ENCODE results near the gene THAP3. TPM values are rescaled to one million over a fixed set of nuclear protein-coding genes. Genes with fewer than 3 reads are reported as not detected.

The THAP3 gene
- total RNA-seq, 1 experiment from 2014 or later, result 20.8 TPM

Other genes starting within 250 kb of the THAP3 start
- gene ACOT7, start 231.1 kb upstream of the THAP3 start, total RNA-seq (2014; rRNA removed; shearing (Covaris generic)), result 125 and 132 TPM in 2 replicates
- gene HES2, start 204.9 kb upstream of the THAP3 start, total RNA-seq (2014; rRNA removed; shearing (Covaris generic)), result 1.1 and 2.4 TPM in 2 replicates
- 0.40 and 0.96 TPM in 2 replicates for gene ESPN, start 200.1 kb upstream of the THAP3 start, total RNA-seq (2014; rRNA removed; shearing (Covaris generic))
- gene TNFRSF25, start 158.7 kb upstream of the THAP3 start, total RNA-seq (2014; rRNA removed; shearing (Covaris generic)), result 0.96 and 1.2 TPM in 2 replicates
- 1.7 and 2.7 TPM in 2 replicates for gene PLEKHG5, start 133.2 kb upstream of the THAP3 start, total RNA-seq (2014; rRNA removed; shearing (Covaris generic))
- gene NOL9, start 70.4 kb upstream of the THAP3 start, total RNA-seq (2014; rRNA removed; shearing (Covaris generic)), result 23.4 and 25.1 TPM in 2 replicates
- not detected in 2 replicates for gene TAS1R1, start 69.6 kb upstream of the THAP3 start, total RNA-seq (2014; rRNA removed; shearing (Covaris generic))
- gene ZBTB48, start 44.9 kb upstream of the THAP3 start, total RNA-seq (2014; rRNA removed; shearing (Covaris generic)), result 12.2 and 12.8 TPM in 2 replicates
- gene KLHL21, start 22.0 kb upstream of the THAP3 start, total RNA-seq (2014; rRNA removed; shearing (Covaris generic)), result 28.2 and 29.0 TPM in 2 replicates
- gene PHF13, start 11.1 kb upstream of the THAP3 start, total RNA-seq (2014; rRNA removed; shearing (Covaris generic)), result 7.1 and 7.4 TPM in 2 replicates
- 40.9 and 48.1 TPM in 2 replicates for gene DNAJC11, start 76.9 kb downstream of the THAP3 start, total RNA-seq (2014; rRNA removed; shearing (Covaris generic))
- 47.4 and 52.5 TPM in 2 replicates for gene CAMTA1, start 160.6 kb downstream of the THAP3 start, total RNA-seq (2014; rRNA removed; shearing (Covaris generic))